GM12892 (cell line): ENCODE measurements around the gene PALLD.

Experiments used
- POLR2A ChIP-seq: IDR thresholded peaks from 2 replicates; pipeline ENCODE4 v1.6.1; 2011; ENCODE audit warnings: low read depth, low read length, control low read depth
- POLR2AphosphoS5 ChIP-seq: IDR thresholded peaks from 2 replicates; pipeline ENCODE4 v1.6.1; 2011; ENCODE audit warnings: low read depth, low read length, control low read depth
- TAF1 ChIP-seq: IDR thresholded peaks from 2 replicates; pipeline ENCODE4 v1.6.1; 2011; ENCODE audit warnings: low read depth, mild to moderate bottlenecking, control low read depth, low read length, borderline replicate concordance

- TF ChIP-seq POLR2AphosphoS5, result no peak
- TF ChIP-seq POLR2A, result no peak
- TF ChIP-seq TAF1, result no peak
Observed at GRCh38 chr4:168528131-168528949, 31.5 kb downstream of the PALLD start.
